SKM-1 treated with dmso at 0.1 percent for 144 hours (cell line): Measurements from ENCODE around the gene RMDN2.
"Not testable (repeated sequence)": the region's sequence is repeated elsewhere in the genome, so short reads cannot be mapped to it uniquely, and the experiment has no call there.

Source experiments
- DNase-seq: peaks from one replicate; lab custom pipeline; 2025; ENCODE audit not compliant: unreplicated experiment; lab: John Stamatoyannopoulos, UW

RMDN2 gene

DNA sequence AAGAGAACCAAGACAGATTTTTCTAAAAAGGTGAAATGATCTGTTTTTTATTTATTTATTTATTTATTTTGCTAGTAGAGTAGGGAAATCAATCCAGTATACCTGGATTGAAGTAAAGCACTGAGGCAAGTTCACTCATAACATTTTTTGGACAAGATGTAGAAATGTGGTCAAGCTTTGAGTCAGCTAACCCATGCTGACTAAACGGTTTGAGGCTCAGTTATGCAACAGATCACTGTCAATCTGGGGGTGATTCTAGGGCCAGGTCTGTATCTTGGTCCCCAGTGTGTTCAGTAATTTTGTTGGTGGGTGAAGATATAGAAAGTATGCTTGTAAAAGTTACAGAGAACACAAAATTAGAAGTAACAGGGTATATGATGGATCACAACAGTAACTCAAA is 60.2 kb downstream of the RMDN2 start:
- peak; percentile 46 for DNase-seq

DNA sequence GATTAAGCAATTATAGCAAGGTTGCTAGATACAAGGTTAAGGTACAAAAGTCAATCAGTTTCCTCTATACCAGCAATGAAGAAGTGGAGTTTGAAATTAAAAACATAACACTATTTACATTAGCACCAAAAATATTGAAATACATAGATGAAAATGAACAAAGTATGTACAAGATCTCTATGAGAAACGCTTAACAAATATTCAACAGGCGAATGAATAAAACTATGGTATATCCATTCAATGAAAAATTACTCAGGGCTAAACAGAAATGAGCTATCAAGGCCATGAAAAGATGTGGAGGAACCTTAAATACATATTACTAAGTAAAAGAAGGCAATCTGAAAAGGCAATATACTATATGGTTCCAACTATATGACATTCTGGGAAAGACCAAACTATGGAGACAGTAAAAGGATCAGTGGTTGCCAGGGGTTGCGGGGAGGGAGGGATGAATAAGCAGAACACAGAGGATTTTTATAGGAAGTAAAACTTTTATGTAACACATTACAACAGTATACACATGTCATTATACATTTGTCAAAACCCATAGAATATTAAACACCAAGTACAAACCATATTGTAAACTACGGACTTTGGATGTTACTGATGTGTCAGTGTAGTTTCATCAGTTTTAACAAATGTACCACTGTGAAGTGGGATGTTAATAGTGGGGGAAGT is 62.1 kb downstream of the RMDN2 start:
- no peak for DNase-seq

DNA sequence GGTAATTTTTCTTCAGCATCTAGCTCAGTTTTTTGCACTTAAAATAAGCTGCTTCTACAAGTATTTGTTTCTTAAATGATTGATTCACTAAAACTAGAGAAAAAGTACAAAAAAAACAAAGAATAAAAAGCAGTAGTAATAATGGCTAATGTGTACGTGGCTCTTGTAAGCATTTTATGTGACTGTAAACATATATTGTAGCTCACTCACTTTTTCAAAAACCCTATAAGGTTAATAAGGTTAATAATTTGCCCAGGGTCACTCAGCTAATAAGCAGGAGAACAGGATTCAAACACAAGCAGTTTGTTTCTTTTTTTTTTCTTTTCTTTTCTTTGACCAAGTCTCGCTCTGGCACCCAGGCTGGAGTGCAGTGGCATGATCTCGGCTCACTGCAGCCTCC is 67.5 kb downstream of the RMDN2 start:
- no peak for DNase-seq

DNA sequence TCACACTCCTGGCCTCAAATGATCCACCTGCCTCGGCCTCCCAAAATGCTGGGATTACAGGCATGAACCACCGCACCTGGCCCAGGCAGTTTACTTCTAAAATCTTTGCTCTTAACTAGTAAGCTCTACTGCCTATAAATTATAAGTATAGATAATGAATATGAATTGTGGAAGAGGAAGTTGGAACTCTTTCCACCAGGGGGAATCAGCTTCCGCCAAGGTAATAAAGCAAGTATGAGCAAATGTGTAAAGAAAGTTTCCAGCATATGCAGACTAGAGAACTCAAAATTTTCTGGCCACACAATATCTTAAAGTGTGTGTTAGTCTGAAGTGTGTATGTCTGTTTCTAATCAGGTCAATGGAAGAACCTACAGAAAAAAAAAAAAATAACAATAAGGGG is 68.1 kb downstream of the RMDN2 start:
- DNase-seq: no peak

DNA sequence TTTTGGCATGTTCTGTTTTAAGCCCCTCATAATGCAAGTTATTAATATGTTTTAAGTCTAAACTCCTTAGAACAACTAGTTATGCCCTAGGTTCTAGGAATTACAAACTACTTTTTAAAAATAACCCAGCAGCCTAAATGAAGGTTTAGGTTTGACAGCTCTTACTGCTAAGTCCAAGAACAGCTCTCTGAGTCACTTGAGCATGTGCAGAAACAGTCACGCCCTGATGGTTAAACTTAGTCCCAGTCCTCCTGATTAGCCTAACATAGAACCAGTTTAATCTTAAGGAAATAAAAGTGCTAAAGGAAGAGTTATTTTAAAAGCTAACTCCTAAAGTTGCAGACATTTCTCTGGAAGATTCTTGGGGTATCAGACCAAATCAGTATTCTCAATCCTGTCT is 72.5 kb downstream of the RMDN2 start:
- no peak for DNase-seq

DNA sequence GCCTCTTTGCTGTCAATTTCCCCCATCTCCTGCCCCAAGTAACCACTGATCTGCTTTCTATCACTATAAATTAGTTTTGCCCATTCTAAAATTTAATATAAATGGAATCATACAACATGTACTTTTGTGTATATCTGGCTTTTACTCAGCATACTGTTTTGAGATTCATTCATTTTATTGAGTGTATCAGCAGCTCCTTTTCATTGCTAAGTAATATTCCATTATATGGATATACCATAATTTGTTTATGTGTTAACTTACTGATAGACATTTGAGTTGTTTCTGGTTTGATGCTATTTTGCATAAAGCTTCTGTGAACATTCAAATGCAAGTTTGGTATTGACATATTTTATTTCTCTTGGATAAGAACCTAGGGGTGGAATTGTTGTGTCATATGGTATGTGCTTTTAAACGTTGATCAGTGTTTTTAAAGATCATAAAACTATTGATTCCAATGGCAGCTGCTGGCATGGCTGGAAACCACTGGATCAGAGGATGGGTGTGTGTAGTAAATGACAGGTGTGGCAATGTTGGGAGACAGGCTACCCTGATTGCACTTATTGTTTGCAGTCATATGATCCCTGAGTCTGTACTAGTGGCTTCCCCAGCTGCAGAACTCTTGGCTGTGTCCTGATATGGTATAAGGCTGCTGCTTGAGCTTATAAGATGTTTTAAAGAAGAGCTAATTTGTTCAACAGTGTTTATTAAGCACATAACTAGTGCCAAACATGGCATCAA is 75.6 kb downstream of the RMDN2 start:
- DNase-seq: no peak

DNA sequence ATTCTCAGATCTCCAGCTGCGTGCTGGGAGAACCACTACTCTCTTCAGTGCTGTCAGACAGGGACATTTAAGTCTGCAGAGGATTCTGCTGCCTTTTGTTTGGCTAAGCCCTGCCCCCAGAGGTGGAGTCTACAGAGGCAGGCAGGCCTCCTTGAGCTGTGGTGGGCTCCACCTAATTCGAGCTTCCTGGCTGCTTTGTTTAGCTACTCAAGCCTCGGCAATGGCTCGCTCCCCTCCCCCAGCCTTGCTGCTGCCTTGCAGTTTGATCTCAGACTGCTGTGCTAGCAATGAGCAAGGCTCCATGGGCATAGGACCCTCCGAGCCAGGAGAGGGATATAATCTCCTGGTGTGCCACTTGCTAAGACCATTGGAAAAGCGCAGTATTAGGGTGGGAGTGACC is 85.1 kb downstream of the RMDN2 start:
- DNase-seq: not testable (repeated sequence)

DNA sequence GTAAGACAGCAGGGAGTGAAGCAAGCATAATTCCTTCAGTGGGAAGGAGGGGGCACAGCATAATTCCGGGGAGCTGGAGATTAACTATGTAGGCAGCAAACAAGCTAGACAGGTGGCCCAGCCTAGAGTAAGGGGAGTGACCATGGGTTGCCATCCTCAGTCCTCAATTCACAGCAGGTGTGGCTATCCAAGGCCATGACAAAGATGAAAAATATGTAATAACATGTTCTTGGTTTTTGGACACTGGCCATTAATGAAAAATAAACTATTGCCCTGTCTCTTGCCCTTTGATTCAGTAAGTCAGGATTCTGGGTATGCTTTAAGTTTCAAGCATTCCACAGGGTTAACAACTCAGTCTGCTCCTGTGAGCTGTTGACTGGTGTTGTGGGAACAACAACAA is 85.9 kb downstream of the RMDN2 start:
- no peak for DNase-seq

DNA sequence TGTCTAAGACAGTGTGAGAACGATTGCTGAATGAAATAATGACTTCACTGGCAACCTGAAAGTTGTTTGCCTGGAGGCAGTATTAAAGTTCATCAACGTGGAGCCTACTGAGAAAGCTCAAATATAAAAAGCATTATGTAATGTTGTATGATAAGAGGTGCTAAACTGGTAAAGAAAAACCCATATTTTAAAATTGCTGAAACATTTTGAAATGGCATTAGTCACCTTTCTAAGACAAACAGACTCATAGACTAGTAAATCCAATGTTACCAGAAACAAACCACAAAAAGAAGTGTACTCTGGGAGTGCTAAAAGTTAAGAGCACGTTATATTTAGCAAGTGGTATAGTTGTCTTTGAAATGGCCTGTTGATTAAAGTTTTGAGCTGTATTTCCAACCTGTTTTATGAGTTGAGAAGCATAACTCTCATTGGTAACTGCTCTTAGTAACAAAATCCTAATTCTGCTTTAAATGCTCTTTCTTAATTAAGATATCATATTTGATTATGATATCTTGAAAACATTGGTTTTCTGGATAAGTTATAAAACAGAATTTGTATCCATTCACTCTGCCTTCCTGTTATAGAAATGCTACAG is 88.2 kb downstream of the RMDN2 start:
- no peak for DNase-seq

DNA sequence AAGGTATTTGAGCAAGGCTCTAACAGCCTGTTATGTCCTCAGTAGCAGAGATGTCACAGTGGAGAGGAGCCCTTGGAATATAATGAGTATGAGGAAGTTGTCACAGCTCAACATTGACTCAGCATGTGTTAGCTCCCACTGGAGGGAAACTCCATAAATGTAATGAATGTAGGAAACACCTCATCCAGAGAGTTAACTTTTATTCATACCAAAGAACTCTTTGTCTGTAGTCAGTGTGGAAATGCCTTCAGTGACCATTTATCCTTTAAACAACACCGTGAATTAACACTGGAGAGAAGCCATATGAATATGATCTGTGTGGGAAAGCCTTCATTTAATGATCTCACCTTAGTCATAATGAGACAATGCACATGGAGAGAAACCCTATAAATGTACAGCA is 91.1 kb downstream of the RMDN2 start:
- no peak for DNase-seq

DNA sequence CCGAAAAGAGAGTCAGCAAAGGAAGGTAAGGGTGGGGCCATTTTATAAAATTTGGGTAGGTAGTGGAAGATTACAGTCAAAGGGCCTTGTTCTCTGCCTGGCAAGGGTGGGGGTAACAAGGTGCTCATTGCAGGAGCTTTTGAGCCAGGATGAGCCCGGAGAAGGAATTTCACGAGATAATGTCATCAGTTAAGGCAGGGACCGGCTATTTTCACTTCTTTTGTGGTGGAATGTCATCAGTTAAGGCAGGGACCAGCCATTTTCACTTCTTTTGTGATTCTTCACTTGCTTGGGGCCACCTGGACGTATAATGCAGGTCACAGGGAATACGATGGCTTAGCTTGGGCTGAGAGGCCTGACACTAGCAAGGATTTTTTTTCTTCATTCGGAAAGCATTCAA is 92.7 kb downstream of the RMDN2 start:
- DNase-seq: no peak

DNA sequence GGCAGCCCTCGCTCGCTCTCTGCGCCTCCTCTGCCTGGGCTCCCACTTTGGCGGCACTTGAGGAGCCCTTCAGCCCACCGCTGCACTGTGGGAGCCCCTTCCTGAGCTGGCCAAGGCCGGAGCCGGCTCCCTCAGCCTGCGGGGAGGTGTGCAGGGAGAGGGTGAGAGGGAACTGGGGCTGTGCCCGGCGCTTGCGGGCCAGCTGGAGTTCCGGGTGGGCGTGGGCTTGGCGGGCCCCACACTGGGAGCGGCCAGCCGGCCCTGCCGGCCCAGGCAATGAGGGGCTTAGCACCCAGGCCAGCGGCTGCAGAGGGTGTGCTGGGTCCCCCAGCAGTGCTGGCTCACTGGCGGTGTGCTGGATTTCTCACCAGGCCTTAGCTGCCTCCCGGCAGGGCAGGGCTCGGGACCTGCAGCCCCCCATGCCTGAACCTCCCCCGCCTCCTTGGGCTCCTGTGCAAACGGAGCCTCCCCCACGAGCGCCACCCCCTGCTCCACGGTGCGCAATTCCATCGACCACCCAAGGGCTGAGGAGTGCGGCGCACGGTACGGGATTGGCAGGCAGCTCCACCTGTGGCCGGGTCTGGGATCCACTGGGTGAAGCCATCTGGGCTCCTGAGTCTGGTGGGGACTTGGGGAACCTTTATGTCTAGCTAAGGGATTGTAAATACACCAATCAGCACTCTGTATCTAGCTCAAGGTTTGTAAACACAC is 95.4 kb downstream of the RMDN2 start:
- not testable (repeated sequence) for DNase-seq

DNA sequence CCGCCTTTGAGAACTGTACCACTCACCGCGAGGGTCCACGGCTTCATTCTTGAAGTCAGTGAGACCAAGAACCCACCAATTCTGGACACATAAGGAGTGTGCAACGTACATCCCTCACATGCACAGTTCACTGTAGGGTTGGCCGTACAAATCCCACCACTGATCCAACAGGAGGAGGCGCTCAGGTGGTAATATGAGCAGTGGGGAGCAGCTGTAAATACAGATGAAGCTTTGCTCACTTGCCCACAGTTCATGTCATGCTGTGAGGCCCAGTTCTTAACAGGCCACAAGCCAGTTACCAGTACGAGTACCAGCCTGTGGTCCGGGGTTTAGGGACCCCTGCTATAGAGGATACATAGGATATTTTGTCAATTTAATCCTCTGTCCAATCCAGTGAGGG is 96.5 kb downstream of the RMDN2 start:
- DNase-seq: no peak

DNA sequence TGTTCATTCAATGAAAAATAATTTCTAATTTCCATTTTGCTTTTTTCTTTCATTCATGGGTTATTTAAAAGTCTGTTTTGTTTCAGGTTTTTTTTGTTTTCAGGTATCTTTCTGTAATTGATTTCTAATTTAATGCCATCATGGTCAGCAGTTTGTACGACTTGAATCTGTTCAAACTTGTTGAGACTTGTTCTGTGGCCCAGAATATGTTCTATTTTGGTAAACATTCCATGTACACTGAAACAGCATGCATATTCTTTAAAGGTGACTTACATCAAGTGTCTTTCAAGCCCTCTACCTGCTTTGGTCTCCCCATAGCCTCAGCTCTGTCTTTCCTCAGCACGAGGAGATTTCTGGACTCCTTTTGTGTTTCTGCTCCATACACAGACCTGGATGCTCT is 101.8 kb downstream of the RMDN2 start:
- no peak for DNase-seq

DNA sequence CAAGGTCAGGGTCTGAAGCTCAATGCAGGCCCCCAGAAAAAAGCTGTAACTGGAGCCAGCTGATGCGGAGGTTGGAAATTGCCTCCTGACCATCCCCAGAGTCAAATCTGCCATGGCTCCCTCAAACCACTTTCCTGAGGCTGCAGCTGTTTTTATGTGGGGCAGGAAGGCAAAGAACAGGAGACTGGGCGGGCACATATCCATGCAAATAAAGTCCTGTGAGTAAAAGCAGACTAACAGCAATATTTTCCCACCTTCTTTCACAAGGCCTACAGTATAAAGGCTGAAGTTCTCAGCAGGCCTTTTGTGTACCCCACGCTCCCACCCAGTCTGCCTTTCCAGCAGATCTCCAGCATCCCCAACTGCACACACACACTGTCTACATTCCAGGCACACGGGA is 103.7 kb downstream of the RMDN2 start:
- no peak for DNase-seq

DNA sequence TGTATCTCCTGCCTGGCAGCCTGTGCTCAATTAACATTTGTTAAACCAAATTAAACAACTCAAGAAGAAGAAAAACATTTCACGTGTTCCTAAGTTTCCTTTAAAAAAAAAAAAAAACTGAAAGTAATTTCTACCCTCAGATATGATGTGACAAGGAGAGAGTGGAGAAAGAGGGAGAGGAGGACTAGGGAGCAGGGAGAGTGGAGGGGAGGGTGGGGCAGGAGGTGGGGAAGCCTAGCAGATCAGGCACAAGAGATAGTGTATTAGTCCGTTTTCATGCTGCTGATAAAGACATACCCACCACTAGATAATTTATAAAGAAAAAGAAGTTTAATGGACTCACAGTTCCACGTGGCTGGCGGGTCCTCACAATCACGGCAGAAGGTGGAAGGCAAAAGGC is 104.4 kb downstream of the RMDN2 start:
- no peak for DNase-seq

DNA sequence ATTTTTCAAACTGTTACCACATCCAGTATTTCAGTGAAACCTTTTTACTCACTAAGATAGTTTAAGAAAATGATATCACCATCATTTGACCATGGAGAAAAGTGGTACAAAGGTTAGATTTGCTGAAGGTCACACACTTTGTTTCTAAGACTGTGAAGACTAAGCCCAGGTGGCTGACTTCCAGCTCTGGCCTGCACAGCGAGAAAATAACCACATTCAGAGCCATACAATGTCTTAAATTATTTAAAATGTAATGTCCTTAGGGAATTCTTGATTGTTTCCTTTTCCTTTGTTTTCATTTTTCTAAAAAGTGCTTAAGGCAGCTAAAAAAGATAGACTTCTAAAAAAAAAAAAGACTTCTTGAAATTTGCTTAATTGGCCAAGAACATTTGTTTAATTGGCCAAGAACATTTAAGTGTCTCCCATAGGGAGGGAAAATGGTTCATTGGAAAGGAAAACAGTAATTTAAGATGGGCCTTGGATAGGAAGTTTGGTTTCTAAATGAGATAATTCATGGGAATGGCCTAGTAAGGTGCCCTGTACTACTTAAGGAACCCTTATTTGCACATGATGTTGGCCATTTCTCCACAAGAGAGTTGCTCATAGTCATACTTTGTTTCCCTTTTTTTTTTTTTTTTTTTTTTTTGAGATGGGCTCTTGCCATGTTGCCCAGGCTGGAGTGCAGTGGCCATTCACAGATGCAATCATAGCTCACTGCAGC is 105.7 kb downstream of the RMDN2 start:
- DNase-seq: no peak

DNA sequence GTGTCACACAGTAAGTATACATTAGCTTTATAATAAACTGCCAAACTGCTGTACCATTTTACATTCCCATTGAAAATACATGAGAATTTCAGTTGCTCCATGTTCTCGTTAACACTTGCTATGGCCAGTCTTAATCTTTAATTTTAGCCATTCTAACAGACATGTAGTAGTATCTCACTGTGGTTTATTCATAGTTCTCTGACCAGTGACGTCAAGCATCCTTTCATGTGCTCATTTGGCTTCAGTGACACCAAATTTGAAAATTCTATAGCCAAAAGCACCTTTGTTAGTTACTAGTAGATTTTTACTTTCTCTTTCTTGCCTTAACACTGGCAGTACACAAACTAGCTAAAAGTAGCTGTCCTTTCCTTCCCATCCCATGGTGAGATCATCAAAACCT is 107.9 kb downstream of the RMDN2 start:
- DNase-seq: no peak

DNA sequence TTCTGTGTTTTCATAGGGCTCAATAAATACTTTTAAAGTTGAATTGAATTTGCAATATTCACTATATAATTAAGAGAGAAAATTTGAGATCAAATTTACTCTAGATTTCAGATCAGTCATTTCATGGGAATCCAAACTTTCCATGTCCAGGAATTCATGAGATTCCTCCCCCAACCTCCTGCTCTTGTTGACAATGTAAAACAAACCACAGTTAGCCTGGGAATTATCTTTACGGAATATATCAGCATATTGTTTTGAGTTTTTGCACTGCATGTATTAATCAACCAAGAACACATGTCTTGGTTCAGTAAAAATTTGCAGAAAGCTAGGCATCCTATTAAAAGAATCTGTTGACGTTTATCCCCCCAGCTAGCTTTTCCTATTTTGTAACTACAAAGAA is 108.6 kb downstream of the RMDN2 start:
- no peak for DNase-seq

DNA sequence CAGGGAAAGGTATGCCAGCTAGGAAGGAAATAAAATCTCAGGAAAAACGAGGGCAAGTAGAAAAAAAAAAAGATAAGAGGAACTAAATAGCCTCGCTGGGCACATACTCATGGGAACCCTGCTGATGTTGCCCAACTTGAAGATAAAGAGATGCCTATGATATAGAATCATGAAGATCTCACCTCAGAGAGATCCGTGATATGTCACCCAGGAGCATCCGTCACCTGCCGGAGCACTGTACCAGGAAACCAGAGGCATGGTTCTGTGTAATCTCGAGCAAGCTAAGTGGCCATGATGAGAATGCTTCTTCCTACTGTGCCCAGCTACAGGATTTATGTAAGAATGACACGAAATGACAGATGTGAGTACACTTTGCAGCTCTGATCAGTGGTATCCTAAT is 110.9 kb downstream of the RMDN2 start:
- DNase-seq: no peak

DNA sequence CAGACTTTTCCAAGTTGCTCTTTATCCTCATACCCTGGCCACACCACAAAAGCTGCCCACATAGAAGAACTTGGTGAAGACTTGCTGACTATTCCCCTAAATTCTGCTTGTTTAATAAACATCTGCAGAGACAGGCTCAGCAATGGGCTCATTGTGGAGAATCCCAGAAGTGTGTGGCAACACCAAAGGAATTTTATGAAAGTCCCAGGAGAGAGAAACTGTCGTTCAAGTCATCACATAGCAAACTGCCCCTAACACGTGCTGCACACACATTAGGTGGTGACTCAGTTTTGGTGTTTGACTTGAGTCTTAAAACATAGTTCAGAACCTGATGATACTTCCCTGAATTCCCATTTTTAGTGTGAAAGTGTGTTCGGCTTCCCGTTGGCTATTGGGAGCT is 112.2 kb downstream of the RMDN2 start:
- DNase-seq: no peak
